Measurements from ENCODE around the gene SOX15. TPM values are rescaled to one million over a fixed set of nuclear protein-coding genes. Genes with fewer than 3 reads are reported as not detected.
A peak's percentile ranks its signal among the peaks of the same experiment; 100 is the strongest.

Gene SOX15
- total and polyA plus RNA-seq, 10 of the 15 experiments (the other 5 are each of a cell fraction or from before 2014, with no cell fraction given): 0.06 to 0.53 (median 0.16) TPM; not detected in 2

DNA sequence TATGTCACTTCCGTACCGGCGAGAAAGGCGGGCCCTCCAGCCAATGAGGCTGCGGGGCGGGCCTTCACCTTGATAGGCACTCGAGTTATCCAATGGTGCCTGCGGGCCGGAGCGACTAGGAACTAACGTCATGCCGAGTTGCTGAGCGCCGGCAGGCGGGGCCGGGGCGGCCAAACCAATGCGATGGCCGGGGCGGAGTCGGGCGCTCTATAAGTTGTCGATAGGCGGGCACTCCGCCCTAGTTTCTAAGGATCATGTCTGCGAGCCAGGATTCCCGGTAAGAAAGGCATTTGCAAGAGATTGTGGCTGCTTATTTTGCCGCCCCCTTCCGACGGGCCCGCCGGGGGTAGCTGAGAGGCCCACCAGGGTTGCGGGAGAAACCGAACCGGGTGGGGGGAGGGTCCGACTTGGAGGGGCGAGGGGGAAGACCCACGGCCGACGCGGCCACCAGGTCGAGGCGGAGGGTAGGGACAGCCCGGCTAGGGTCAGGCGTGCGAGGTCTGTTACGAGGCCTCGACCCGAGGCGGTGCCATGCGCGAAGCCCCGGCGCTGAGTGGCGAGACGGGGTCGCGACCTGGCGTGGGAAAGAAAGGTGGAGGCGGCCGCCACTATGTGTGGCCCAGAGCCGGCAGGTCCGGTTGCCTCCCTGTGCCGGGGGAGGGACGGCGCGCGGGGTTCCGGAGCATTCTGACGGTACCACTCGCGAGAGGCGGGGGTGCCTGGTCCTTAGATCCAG is 17.1 kb downstream of the SOX15 start (continued):
- TF ChIP-seq CEBPB (IDR thresholded peaks at IDR 0.05; ENCODE audit: borderline replicate concordance in 1 of 2, low read depth in 2 of 2, low read length in 2 of 2): no peak

DNA sequence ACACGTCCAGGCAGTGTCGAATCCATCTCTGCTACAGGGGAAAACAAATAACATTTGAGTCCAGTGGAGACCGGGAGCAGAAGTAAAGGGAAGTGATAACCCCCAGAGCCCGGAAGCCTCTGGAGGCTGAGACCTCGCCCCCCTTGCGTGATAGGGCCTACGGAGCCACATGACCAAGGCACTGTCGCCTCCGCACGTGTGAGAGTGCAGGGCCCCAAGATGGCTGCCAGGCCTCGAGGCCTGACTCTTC is 17.6 kb downstream of the SOX15 start:
- Histone ChIP-seq H3K79me2 (ENCODE audit: control insufficient read depth, insufficient read depth, low read length) (peaks cover 52% of the 10 kb centered on the region), H4K20me1 (ENCODE audit: control insufficient read depth, insufficient read depth) (peaks cover 25% of the 10 kb centered on the region), H3K27ac (ENCODE audit: control insufficient read depth, insufficient read depth) (peak overlapping the region; percentile 98), H2AFZ (ENCODE audit: control insufficient read depth, low read depth, low read length) (peak overlapping the region; percentile 72), H3K9me3 (replicated peaks; ENCODE audit: control insufficient read depth, insufficient read depth, low read length) (no peaks in the 10 kb centered on the region), H3K27me3 (replicated peaks in 1 of 2; ENCODE audit: control insufficient read depth in 2 of 2, insufficient read depth in 2 of 2, low read length in 1 of 2) (no peaks in the 10 kb centered on the region), H3K36me3 (ENCODE audit: control insufficient read depth in 2 of 2, insufficient read depth in 2 of 2, low read length in 1 of 2) (peaks cover 30 to 44% of the 10 kb centered on the region in 2 experiments), H3K4me2 (ENCODE audit: control insufficient read depth, insufficient read depth) (peak overlapping the region; percentile 96), H3K4me3 (peak overlapping the region; percentile 70), H3K4me1 (ENCODE audit: control insufficient read depth, insufficient read depth, low read length) (peaks cover 16% of the 10 kb centered on the region), H3K9ac (ENCODE audit: control insufficient read depth, insufficient read depth, low read length) (peak overlapping the region; percentile 92)
- FAIRE-seq: peak; percentile 84
- ChIA-PET CTCF (interaction anchor here (0.6 to 1.3 kb wide), 3 partner anchors 57 to 116 kb away, joined by 3 to 5 read pairs (median 4); partner anchors contain the start of genes TP53 and WRAP53), RAD21 (ENCODE audit: unreplicated experiment) (interaction anchor here (0.6 to 2.8 kb wide), 4 partner anchors 12 to 236 kb away, joined by 3 to 8 read pairs (median 4); partner anchors contain the start of genes ACAP1, TMEM102, TP53 and WRAP53), POLR2A (interaction anchor here (1.1 to 5.1 kb wide), 4 partner anchors 12 to 236 kb away, joined by 3 to 39 read pairs (median 4); partner anchors contain the start of genes ACAP1, MPDU1 and WRAP53), SMC1A (ENCODE audit: uncharacterized antibody, unreplicated experiment) (interaction anchor here (1.0 to 2.1 kb wide), 2 partner anchors 12 kb away, joined by 8 to 9 read pairs; partner anchors contain the start of gene MPDU1)
- intact Hi-C loops (cut with micrococcal nuclease; ENCODE audit: unreplicated experiment) (loop anchor here (1.0 to 5.0 kb wide), 3 partner anchors 11 to 115 kb away; partner anchors contain the start of genes POLR2A, SENP3, TP53 and WRAP53), in situ Hi-C loops (cut with MboI) (loop anchor here (25.0 kb wide), 1 partner anchor 535 kb away; the partner anchor contains the start of genes SLC16A11 and SLC16A13)
- no TSS peak for BruUV-seq (replicated peaks)
- WGBS (ENCODE audit: insufficient coverage, insufficient replicate concordance, low lambda C conversion rate, missing lambda C conversion rate): under 1% methylated on average over 11 of the region's 11 CpGs
- DNase-seq (ENCODE audit: low read depth, low spot score): no peak
- ATAC-seq: peak; percentile 91
- TF ChIP-seq, protein P1, sequence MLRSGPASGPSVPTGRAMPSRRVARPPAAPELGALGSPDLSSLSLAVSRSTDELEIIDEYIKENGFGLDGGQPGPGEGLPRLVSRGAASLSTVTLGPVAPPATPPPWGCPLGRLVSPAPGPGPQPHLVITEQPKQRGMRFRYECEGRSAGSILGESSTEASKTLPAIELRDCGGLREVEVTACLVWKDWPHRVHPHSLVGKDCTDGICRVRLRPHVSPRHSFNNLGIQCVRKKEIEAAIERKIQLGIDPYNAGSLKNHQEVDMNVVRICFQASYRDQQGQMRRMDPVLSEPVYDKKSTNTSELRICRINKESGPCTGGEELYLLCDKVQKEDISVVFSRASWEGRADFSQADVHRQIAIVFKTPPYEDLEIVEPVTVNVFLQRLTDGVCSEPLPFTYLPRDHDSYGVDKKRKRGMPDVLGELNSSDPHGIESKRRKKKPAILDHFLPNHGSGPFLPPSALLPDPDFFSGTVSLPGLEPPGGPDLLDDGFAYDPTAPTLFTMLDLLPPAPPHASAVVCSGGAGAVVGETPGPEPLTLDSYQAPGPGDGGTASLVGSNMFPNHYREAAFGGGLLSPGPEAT (IDR thresholded peaks at IDR 0.05; ENCODE audit: low read depth): no peak
- TF ChIP-seq FOXK2 (IDR thresholded peaks at IDR 0.05): 0 out of 2 replicates have a peak, but pooled peaks have one; percentile 7
- TF ChIP-seq BRCA1 (IDR thresholded peaks at IDR 0.05; ENCODE audit: low read depth, low read length): no peak
- TF ChIP-seq, protein P2, sequence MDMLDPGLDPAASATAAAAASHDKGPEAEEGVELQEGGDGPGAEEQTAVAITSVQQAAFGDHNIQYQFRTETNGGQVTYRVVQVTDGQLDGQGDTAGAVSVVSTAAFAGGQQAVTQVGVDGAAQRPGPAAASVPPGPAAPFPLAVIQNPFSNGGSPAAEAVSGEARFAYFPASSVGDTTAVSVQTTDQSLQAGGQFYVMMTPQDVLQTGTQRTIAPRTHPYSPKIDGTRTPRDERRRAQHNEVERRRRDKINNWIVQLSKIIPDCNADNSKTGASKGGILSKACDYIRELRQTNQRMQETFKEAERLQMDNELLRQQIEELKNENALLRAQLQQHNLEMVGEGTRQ (IDR thresholded peaks at IDR 0.05; ENCODE audit: borderline replicate concordance, low read depth, low read length): peak; percentile 94
- no peak for TF ChIP-seq MEF2A (IDR thresholded peaks at IDR 0.05; ENCODE audit: insufficient read depth, low read depth, low read length)
- TF ChIP-seq, protein P3, sequence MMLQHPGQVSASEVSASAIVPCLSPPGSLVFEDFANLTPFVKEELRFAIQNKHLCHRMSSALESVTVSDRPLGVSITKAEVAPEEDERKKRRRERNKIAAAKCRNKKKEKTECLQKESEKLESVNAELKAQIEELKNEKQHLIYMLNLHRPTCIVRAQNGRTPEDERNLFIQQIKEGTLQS (IDR thresholded peaks at IDR 0.05; ENCODE audit: borderline replicate concordance, extremely low read depth, low read depth, low read length): peak; percentile 69; the same call in 1 of the 2 replicates
- no peak for TF ChIP-seq STAT3 (IDR thresholded peaks at IDR 0.05; ENCODE audit: low read depth, low read length)
- TF ChIP-seq POLR2AphosphoS5 (IDR thresholded peaks at IDR 0.05; ENCODE audit: low read length): peak; percentile 44; the same call in 1 of the 2 replicates
- no peak for TF ChIP-seq KLF5 (IDR thresholded peaks at IDR 0.05; ENCODE audit: partially characterized antibody)
- TF ChIP-seq TCF7 (IDR thresholded peaks at IDR 0.05; ENCODE audit: borderline replicate concordance): no peak
- no peak for TF ChIP-seq SMAD1 (IDR thresholded peaks at IDR 0.05; ENCODE audit: low read depth, partially characterized antibody)
- TF ChIP-seq TCF12 (IDR thresholded peaks at IDR 0.05; ENCODE audit: low read depth, low read length): no peak
- TF ChIP-seq, protein P4, sequence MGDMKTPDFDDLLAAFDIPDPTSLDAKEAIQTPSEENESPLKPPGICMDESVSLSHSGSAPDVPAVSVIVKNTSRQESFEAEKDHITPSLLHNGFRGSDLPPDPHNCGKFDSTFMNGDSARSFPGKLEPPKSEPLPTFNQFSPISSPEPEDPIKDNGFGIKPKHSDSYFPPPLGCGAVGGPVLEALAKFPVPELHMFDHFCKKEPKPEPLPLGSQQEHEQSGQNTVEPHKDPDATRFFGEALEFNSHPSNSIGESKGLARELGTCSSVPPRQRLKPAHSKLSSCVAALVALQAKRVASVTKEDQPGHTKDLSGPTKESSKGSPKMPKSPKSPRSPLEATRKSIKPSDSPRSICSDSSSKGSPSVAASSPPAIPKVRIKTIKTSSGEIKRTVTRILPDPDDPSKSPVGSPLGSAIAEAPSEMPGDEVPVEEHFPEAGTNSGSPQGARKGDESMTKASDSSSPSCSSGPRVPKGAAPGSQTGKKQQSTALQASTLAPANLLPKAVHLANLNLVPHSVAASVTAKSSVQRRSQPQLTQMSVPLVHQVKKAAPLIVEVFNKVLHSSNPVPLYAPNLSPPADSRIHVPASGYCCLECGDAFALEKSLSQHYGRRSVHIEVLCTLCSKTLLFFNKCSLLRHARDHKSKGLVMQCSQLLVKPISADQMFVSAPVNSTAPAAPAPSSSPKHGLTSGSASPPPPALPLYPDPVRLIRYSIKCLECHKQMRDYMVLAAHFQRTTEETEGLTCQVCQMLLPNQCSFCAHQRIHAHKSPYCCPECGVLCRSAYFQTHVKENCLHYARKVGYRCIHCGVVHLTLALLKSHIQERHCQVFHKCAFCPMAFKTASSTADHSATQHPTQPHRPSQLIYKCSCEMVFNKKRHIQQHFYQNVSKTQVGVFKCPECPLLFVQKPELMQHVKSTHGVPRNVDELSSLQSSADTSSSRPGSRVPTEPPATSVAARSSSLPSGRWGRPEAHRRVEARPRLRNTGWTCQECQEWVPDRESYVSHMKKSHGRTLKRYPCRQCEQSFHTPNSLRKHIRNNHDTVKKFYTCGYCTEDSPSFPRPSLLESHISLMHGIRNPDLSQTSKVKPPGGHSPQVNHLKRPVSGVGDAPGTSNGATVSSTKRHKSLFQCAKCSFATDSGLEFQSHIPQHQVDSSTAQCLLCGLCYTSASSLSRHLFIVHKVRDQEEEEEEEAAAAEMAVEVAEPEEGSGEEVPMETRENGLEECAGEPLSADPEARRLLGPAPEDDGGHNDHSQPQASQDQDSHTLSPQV (IDR thresholded peaks at IDR 0.05): no peak
